Caco-2 (cell line): ENCODE data around the gene TARBP2. TPM values are rescaled to one million over a fixed set of nuclear protein-coding genes. Genes with fewer than 3 reads are reported as not detected.

Experiments
- BruUV-seq: library from RNA; stranded (reverse); fragments of 400-500 nt; replicated peaks from 2 replicates; lab custom pipeline; 2021; lab: Mats Ljungman, UMichigan
- CTCF ChIA-PET: fragments of 300-600 bp; sonication (Branson Sonifier 250); formaldehyde crosslinking; loops from one replicate; lab custom pipeline; 2022; ENCODE audit warnings: antibody characterized with exemption; lab: Charles Lee
- POLR2A ChIA-PET: fragments of 300-600 bp; sonication (Branson Sonifier 250); formaldehyde crosslinking; loops from one replicate; lab custom pipeline; 2022; ENCODE audit warnings: antibody characterized with exemption; lab: Charles Lee
- DNase-seq, 2 experiments: peaks; one replicate each; pipeline versions ENCODE4 v3.0.0 to v3.0.0-alpha.2; 2020 to 2022
- H3K27me3 ChIP-seq: replicated peaks from 2 replicates; pipeline ENCODE4 v1.6.0; 2011; ENCODE audit warnings: low read length; ENCODE audit not compliant: control insufficient read depth, insufficient read depth
- H3K36me3 ChIP-seq: 2 replicates; pipeline ENCODE4 v1.5.1; 2011; ENCODE audit warnings: low read length; ENCODE audit not compliant: control insufficient read depth, insufficient read depth
- H3K4me1 ChIP-seq: fragments of 250-450 bp; sonication (Bioruptor Pico); 2 replicates; pipeline ENCODE4 v1.5.1; 2020; ENCODE audit warnings: mild to moderate bottlenecking
- H3K4me3 ChIP-seq: 2 replicates; pipeline ENCODE4 v1.5.1; 2011; ENCODE audit warnings: low read depth, mild to moderate bottlenecking, control low read depth, low read length
- H3K9me3 ChIP-seq: fragments of 250-450 bp; sonication (Bioruptor Pico); 2 replicates; pipeline ENCODE4 v1.5.1; 2020; ENCODE audit warnings: mild to moderate bottlenecking, moderate library complexity
- H3K27ac Mint-ChIP-seq: one replicate; pipeline ENCODE4 v1.8.0; 2022; ENCODE audit warnings: mixed read lengths; ENCODE audit not compliant: unreplicated experiment
- H3K27me3 Mint-ChIP-seq: one replicate; pipeline ENCODE4 v1.8.0; 2022; ENCODE audit warnings: mixed read lengths; ENCODE audit not compliant: insufficient read depth, unreplicated experiment
- H3K36me3 Mint-ChIP-seq: one replicate; pipeline ENCODE4 v1.8.0; 2022; ENCODE audit warnings: mild to moderate bottlenecking, mixed read lengths; ENCODE audit not compliant: insufficient read depth, unreplicated experiment
- H3K4me1 Mint-ChIP-seq: one replicate; pipeline ENCODE4 v1.8.0; 2022; ENCODE audit warnings: low read depth, mixed read lengths; ENCODE audit not compliant: unreplicated experiment
- H3K4me3 Mint-ChIP-seq: one replicate; pipeline ENCODE4 v1.8.0; 2022; ENCODE audit warnings: mild to moderate bottlenecking, moderate library complexity, mixed read lengths; ENCODE audit not compliant: unreplicated experiment
- H3K9me3 Mint-ChIP-seq: one replicate; pipeline ENCODE4 v1.8.0; 2022; ENCODE audit warnings: mixed read lengths; ENCODE audit not compliant: unreplicated experiment
- CTCF ChIP-seq, 2 experiments: fragments of 200-600 bp in 1 of 2; IDR thresholded peaks; 1 replicate in 1 of 2; 2 replicates in 1 of 2; pipeline versions ENCODE4 v1.5.1 to v1.8.0; 2011 to 2022; ENCODE audit warnings: antibody characterized with exemption in 1 of 2, control low read depth in 1 of 2, inconsistent platforms in 1 of 2, low read depth in 1 of 2, low read length in 1 of 2, mild to moderate bottlenecking in 1 of 2, moderate library complexity in 1 of 2; ENCODE audit not compliant: insufficient read depth in 1 of 2, severe bottlenecking in 1 of 2, unreplicated experiment in 1 of 2
- intact Hi-C: fragments of 100-400 bp; cut with micrococcal nuclease; formaldehyde crosslinking; loops from one replicate; pipeline ENCODE4 v1.10.0; 2022; ENCODE audit not compliant: unreplicated experiment
- total RNA-seq: library from RNA; stranded (reverse); gene quantifications from 2 replicates; pipeline ENCODE4 v1.2.3, GENCODE V29; 2022

The TARBP2 gene
- total RNA-seq, 1 experiment from 2014 or later, result 50.7 TPM

- no peak for TF ChIP-seq CTCF (IDR thresholded peaks at IDR 0.05; ENCODE audit: insufficient read depth in 1 of 2, low read depth in 1 of 2, low read length in 1 of 2, severe bottlenecking in 1 of 2, unreplicated experiment in 1 of 2)
- ChIA-PET CTCF (no interaction called here), POLR2A (interaction anchor here (0.6 kb wide), 1 partner anchor 106 kb away, joined by 5 read pairs; no protein-coding TSS in a partner anchor)
- Histone ChIP-seq H3K36me3 (peaks cover 1% of the 10 kb centered on the region; the same call in 1 of the 2 replicates), H3K4me1 (no peaks in the 10 kb centered on the region), H3K4me3 (no peak overlapping the region), H3K9me3 (no peaks in the 10 kb centered on the region), H3K27me3 (no peaks in the 10 kb centered on the region)
- DNase-seq, result no peak
- H3K9me3 Mint-ChIP-seq, result no peaks in the 10 kb centered on the region
- H3K4me1 Mint-ChIP-seq, result no peaks in the 10 kb centered on the region
- intact Hi-C loops, result no loop called here
- no peak overlapping the region for H3K4me3 Mint-ChIP-seq
- H3K36me3 Mint-ChIP-seq, result no peaks in the 10 kb centered on the region
- BruUV-seq, result no TSS peak
- H3K27me3 Mint-ChIP-seq, result no peaks in the 10 kb centered on the region
- H3K27ac Mint-ChIP-seq, result no peak overlapping the region
Observed at GRCh38 chr12:53513712-53514410, 12.8 kb downstream of the TARBP2 start.

- no TSS peak for BruUV-seq
- H3K36me3 Mint-ChIP-seq, result peaks cover 2% of the 10 kb centered on the region
Observed at GRCh38 chr12:53514628-53515290, 13.7 kb downstream of the TARBP2 start.

More at GRCh38 chr12:53514628-53515290, 13.7 kb downstream of the TARBP2 start:
- intact Hi-C loops, result no loop called here
- no peak for TF ChIP-seq CTCF (IDR thresholded peaks at IDR 0.05; ENCODE audit: insufficient read depth in 1 of 2, low read depth in 1 of 2, low read length in 1 of 2, severe bottlenecking in 1 of 2, unreplicated experiment in 1 of 2)
- Histone ChIP-seq H3K27me3 (no peaks in the 10 kb centered on the region), H3K36me3 (peaks cover 1% of the 10 kb centered on the region; the same call in 1 of the 2 replicates), H3K9me3 (no peaks in the 10 kb centered on the region), H3K4me3 (no peak overlapping the region), H3K4me1 (no peaks in the 10 kb centered on the region)
- ChIA-PET POLR2A (interaction anchor here (0.6 kb wide), 1 partner anchor 105 kb away, joined by 5 read pairs; no protein-coding TSS in a partner anchor), CTCF (no interaction called here)
- H3K4me1 Mint-ChIP-seq, result no peaks in the 10 kb centered on the region
- no peaks in the 10 kb centered on the region for H3K9me3 Mint-ChIP-seq
- DNase-seq, result no peak
- H3K27me3 Mint-ChIP-seq, result no peaks in the 10 kb centered on the region
- H3K27ac Mint-ChIP-seq, result no peak overlapping the region
- no peak overlapping the region for H3K4me3 Mint-ChIP-seq
